ENCODE results near the gene LCE7A. TPM values are rescaled to one million over a fixed set of nuclear protein-coding genes. Genes with fewer than 3 reads are reported as not detected.

LCE7A gene
- total RNA-seq, 1 experiment from 2014 or later: not detected

DNA sequence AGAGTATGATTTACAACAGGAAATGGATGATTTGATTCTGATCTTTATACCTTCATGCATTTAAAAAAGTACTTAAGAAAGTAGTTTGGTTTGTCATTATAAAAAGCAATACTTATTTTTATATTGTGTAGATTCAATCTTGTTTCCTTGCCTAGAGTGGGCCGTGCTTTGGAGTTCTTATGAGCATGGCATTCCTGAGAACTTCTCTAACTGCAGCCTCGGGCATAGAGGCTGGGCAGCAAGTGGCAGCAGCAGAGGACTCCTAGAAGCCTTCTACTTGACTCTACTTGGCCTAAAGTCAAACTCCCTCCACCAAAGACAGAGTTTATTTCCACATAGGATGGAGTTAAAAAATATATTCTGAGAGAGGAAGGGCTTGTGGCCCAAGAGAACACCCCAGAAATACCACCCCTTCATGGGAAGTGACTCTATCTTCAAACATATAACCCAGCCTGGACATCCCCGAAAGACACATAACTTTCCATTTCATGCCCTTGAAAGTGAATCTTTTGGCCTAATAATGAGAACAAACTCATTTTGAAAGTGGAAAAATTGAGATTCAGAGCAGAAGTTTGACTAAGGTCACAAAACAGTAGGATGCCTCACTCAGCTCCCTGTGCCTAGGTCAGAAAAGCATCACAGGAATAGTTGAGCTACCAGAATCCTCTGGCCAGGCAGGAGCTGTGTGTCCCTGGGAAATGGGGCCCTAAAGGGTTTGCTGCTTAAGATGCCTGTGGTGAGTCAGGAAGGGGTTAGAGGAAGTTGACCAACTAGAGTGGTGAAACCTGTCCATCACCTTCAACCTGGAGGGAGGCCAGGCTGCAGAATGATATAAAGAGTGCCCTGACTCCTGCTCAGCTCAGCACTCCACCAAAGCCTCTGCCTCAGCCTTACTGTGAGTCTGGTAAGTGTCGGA is 48.1 kb downstream of the LCE7A start, which contains the start of gene IVL:
Gene IVL (plus strand): TSS at position 861 of the 916 bp plus-strand sequence. CDS start 1,252 bp downstream, outside the sequence.
- Histone ChIP-seq H2BK20ac (ENCODE audit: low read depth, low read length, poor library complexity, severe bottlenecking) (no peak within 1 kb of the TSS), H3K27ac (ENCODE audit: insufficient read length, low read depth, low read length) (no peak within 1 kb of the TSS), H2AFZ (ENCODE audit: low read length) (no peak within 1 kb of the TSS), H3K79me2 (ENCODE audit: insufficient read depth, low read length) (no peaks in the 10 kb centered on the region), H4K20me1 (ENCODE audit: control insufficient read depth, insufficient read depth, insufficient read length) (no peaks in the 10 kb centered on the region), H2BK12ac (ENCODE audit: insufficient read length, low read depth, low read length) (no peak within 1 kb of the TSS), H2AK5ac (ENCODE audit: insufficient read length, low read length) (no peak within 1 kb of the TSS), H3K9me3 (ENCODE audit: control insufficient read depth, low read depth, low read length) (no peaks in the 10 kb centered on the region), H2BK5ac (ENCODE audit: insufficient read length, low read length) (no peak within 1 kb of the TSS), H3T11ph (ENCODE audit: low read length) (no peak within 1 kb of the TSS), H4K8ac (replicated peaks; ENCODE audit: insufficient read length, low read depth, low read length) (no peak within 1 kb of the TSS), H3K23ac (ENCODE audit: insufficient read length, low read depth, low read length) (no peak within 1 kb of the TSS), H3K9ac (ENCODE audit: extremely low read depth, insufficient read length, low read length) (no peak within 1 kb of the TSS), H3K79me1 (ENCODE audit: insufficient read depth, low read depth, low read length, poor library complexity, severe bottlenecking) (no peaks in the 10 kb centered on the region), H3K4ac (ENCODE audit: low read depth, low read length) (no peak within 1 kb of the TSS), H3K27me3 (ENCODE audit: insufficient read depth, low read length) (no peaks in the 10 kb centered on the region), H3K56ac (ENCODE audit: insufficient read length, low read depth, low read length) (no peak within 1 kb of the TSS), H4K5ac (ENCODE audit: insufficient read length, low read depth, low read length) (no peak within 1 kb of the TSS), H2BK120ac (ENCODE audit: low read depth, low read length, poor library complexity, severe bottlenecking) (no peak within 1 kb of the TSS), H3K18ac (ENCODE audit: insufficient read length, low read depth, low read length) (no peak within 1 kb of the TSS), H2BK15ac (ENCODE audit: low read depth, low read length) (no peak within 1 kb of the TSS), H3K14ac (ENCODE audit: insufficient read depth, low read length) (no peak within 1 kb of the TSS), H3K23me2 (ENCODE audit: insufficient read length, low read depth, low read length, poor library complexity, severe bottlenecking) (no peaks in the 10 kb centered on the region), H4K91ac (ENCODE audit: insufficient read length, low read depth, low read length) (no peak within 1 kb of the TSS), H3K4me1 (ENCODE audit: insufficient read depth, low read length) (no peaks in the 10 kb centered on the region), H3K4me2 (ENCODE audit: insufficient read depth, insufficient read length, low read length) (no peak within 1 kb of the TSS)
- Mint-ChIP-seq H3K4me3 (no peak within 1 kb of the TSS), H3K27me3 (ENCODE audit: low read depth) (peaks cover 10% of the 10 kb centered on the region), H3K27ac (no peak within 1 kb of the TSS), H3K9me3 (peaks cover 74 to 85% of the 10 kb centered on the region in 2 experiments), H3K36me3 (ENCODE audit: insufficient read depth in 1 of 3, low read depth in 3 of 3) (peaks cover 3 to 29% (median 5%) of the 10 kb centered on the region in 3 experiments; a peak in 5 of 7 replicates), H3K4me1 (no peaks in the 10 kb centered on the region)
- TF ChIP-seq, protein P1, sequence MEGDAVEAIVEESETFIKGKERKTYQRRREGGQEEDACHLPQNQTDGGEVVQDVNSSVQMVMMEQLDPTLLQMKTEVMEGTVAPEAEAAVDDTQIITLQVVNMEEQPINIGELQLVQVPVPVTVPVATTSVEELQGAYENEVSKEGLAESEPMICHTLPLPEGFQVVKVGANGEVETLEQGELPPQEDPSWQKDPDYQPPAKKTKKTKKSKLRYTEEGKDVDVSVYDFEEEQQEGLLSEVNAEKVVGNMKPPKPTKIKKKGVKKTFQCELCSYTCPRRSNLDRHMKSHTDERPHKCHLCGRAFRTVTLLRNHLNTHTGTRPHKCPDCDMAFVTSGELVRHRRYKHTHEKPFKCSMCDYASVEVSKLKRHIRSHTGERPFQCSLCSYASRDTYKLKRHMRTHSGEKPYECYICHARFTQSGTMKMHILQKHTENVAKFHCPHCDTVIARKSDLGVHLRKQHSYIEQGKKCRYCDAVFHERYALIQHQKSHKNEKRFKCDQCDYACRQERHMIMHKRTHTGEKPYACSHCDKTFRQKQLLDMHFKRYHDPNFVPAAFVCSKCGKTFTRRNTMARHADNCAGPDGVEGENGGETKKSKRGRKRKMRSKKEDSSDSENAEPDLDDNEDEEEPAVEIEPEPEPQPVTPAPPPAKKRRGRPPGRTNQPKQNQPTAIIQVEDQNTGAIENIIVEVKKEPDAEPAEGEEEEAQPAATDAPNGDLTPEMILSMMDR (conservative IDR thresholded peaks at IDR 0.05): no peak
- DNase-seq: no peak
- whole genome bisulfite sequencing (ENCODE audit: extremely low coverage, insufficient read length, low lambda C conversion rate): no CpG with 5 or more reads among the region's 4 CpGs

All from H9 (cell line).